GM23338 (cell line): ENCODE data around the gene PTPRN2. TPM values are rescaled to one million over a fixed set of nuclear protein-coding genes. Genes with fewer than 3 reads are reported as not detected.

Experiments used
- ATAC-seq: fragments of 200-7000 bp; cut with Tn5 transposase; 3 replicates; pipeline ENCODE4 v1.9.1; 2020
- DNase-seq: peaks from one replicate; pipeline ENCODE4 v3.0.0-alpha.2; 2015; ENCODE audit warnings: low spot score
- H2AFZ ChIP-seq: fragments of 200-600 bp; sonication (generic); 2 replicates; pipeline ENCODE4 v1.8.0; 2016; ENCODE audit warnings: antibody characterized with exemption, mild to moderate bottlenecking, moderate library complexity
- H3F3A ChIP-seq: fragments of 200-600 bp; sonication (generic); replicated peaks from 2 replicates; pipeline ENCODE4 v1.8.0; 2017; ENCODE audit warnings: antibody characterized with exemption, mixed run types, low read depth
- H3K27ac ChIP-seq: fragments of 200-600 bp; sonication (generic); 2 replicates; pipeline ENCODE4 v1.6.1; 2016; ENCODE audit warnings: low read depth
- H3K27me3 ChIP-seq: fragments of 200-600 bp; sonication (generic); 2 replicates; pipeline ENCODE4 v1.8.0; 2016; ENCODE audit warnings: mild to moderate bottlenecking, mixed run types, moderate library complexity; ENCODE audit not compliant: insufficient read depth
- H3K36me3 ChIP-seq: fragments of 200-600 bp; sonication (generic); 2 replicates; pipeline ENCODE4 v1.8.0; 2016; ENCODE audit warnings: mild to moderate bottlenecking; ENCODE audit not compliant: insufficient read depth
- H3K4me1 ChIP-seq: fragments of 200-600 bp; sonication (generic); 2 replicates; pipeline ENCODE4 v1.8.0; 2016; ENCODE audit warnings: mild to moderate bottlenecking, moderate library complexity; ENCODE audit not compliant: insufficient read depth
- H3K4me2 ChIP-seq: fragments of 200-600 bp; sonication (generic); 2 replicates; pipeline ENCODE4 v1.7.1; 2017; ENCODE audit warnings: mixed run types
- H3K4me3 ChIP-seq: fragments of 200-600 bp; sonication (generic); 2 replicates; pipeline ENCODE4 v1.6.1; 2016; ENCODE audit warnings: mixed run types
- H3K79me2 ChIP-seq: fragments of 200-600 bp; sonication (generic); replicated peaks from 2 replicates; pipeline ENCODE4 v1.8.0; 2017; ENCODE audit warnings: mild to moderate bottlenecking; ENCODE audit not compliant: insufficient read depth
- H3K9me2 ChIP-seq: fragments of 200-600 bp; sonication (generic); 2 replicates; pipeline ENCODE4 v1.8.0; 2017; ENCODE audit not compliant: insufficient read depth
- H4K20me1 ChIP-seq: fragments of 200-600 bp; sonication (generic); replicated peaks from 2 replicates; pipeline ENCODE4 v1.8.0; 2017; ENCODE audit warnings: mild to moderate bottlenecking; ENCODE audit not compliant: insufficient read depth
- H3K27ac Mint-ChIP-seq: 2 replicates; pipeline ENCODE4 v1.8.0; 2020; ENCODE audit warnings: inconsistent platforms, mild to moderate bottlenecking, moderate library complexity, mixed read lengths
- H3K27me3 Mint-ChIP-seq: 3 replicates; pipeline ENCODE4 v1.8.0; 2022; ENCODE audit warnings: low read depth, mild to moderate bottlenecking, moderate library complexity, mixed read lengths, inconsistent platforms; ENCODE audit not compliant: insufficient read depth, poor library complexity
- H3K36me3 Mint-ChIP-seq: 3 replicates; pipeline ENCODE4 v1.8.0; 2021; ENCODE audit warnings: low read depth, mild to moderate bottlenecking, inconsistent platforms, moderate library complexity, mixed read lengths
- H3K4me1 Mint-ChIP-seq: 3 replicates; pipeline ENCODE4 v1.8.0; 2020; ENCODE audit warnings: mild to moderate bottlenecking, inconsistent platforms, mixed read lengths
- H3K4me3 Mint-ChIP-seq: 3 replicates; pipeline ENCODE4 v1.8.0; 2021; ENCODE audit warnings: moderate library complexity, mild to moderate bottlenecking, inconsistent platforms, mixed read lengths
- H3K9me3 Mint-ChIP-seq: 3 replicates; pipeline ENCODE4 v1.8.0; 2020; ENCODE audit warnings: moderate library complexity, mild to moderate bottlenecking, inconsistent platforms, mixed read lengths
- CREB1 ChIP-seq: fragments of 250-450 bp; sonication (Bioruptor Pico); IDR thresholded peaks from 2 replicates; pipeline ENCODE4 v1.5.0; 2020; ENCODE audit warnings: low read depth, mild to moderate bottlenecking, moderate library complexity
- EZH2 ChIP-seq: fragments of 200-600 bp; sonication (generic); IDR thresholded peaks from one replicate; pipeline ENCODE4 v1.8.0; 2017; ENCODE audit warnings: antibody characterized with exemption, mild to moderate bottlenecking, low read depth; ENCODE audit not compliant: unreplicated experiment
- EZH2phosphoT487 ChIP-seq: fragments of 200-600 bp; sonication (generic); IDR thresholded peaks from one replicate; pipeline ENCODE4 v1.8.1; 2018; ENCODE audit warnings: antibody characterized with exemption; ENCODE audit not compliant: unreplicated experiment
- ZNF114 ChIP-seq: fragments of 250-450 bp; sonication (Bioruptor Pico); IDR thresholded peaks from 2 replicates; pipeline ENCODE4 v1.5.0; 2020; ENCODE audit warnings: mild to moderate bottlenecking, moderate library complexity
- ZNF331 ChIP-seq: fragments of 250-450 bp; sonication (Bioruptor Pico); IDR thresholded peaks from 2 replicates; pipeline ENCODE4 v1.5.0; 2020; ENCODE audit warnings: low read depth, mild to moderate bottlenecking, moderate library complexity
- polyA plus RNA-seq: library from polyadenylated mRNA; unstranded; fragments of >200 nt; fragmentation: Nextera tagmentation; extraction: Ambion mirVana; gene quantifications from 2 replicates; pipeline ENCODE4 v1.2.1, GENCODE V29; 2016
- total RNA-seq: library from RNA; depleted of rRNA; stranded (reverse); fragments of >200 nt; shearing (Covaris generic); gene quantifications from 2 replicates; pipeline ENCODE4 v1.2.3, GENCODE V29; 2014
- TF ChIP-seq, protein P1 (sequence below): fragments of 250-450 bp; sonication (Bioruptor Pico); IDR thresholded peaks from 2 replicates; pipeline ENCODE4 v1.5.0; 2020; ENCODE audit warnings: mild to moderate bottlenecking, moderate library complexity
- TF ChIP-seq, protein P2 (sequence below): IDR thresholded peaks from 2 replicates; pipeline ENCODE4 v1.6.1; 2016; ENCODE audit warnings: antibody characterized with exemption
- TF ChIP-seq, protein P3 (sequence below), 2 experiments: fragments of 200-600 bp in 1 of 2; sonication (generic) in 1 of 2; conservative IDR thresholded peaks; 2 replicates each; pipeline versions ENCODE4 v1.5.1 to v1.6.1; 2016 to 2017; ENCODE audit warnings: antibody characterized with exemption in 2 of 2, low read depth in 2 of 2, mild to moderate bottlenecking in 2 of 2, moderate library complexity in 1 of 2
- TF ChIP-seq, protein P4 (sequence below): IDR thresholded peaks from one replicate; pipeline ENCODE4 v1.6.1; 2018; ENCODE audit warnings: antibody characterized with exemption; ENCODE audit not compliant: unreplicated experiment

PTPRN2 gene
- total and polyA plus RNA-seq, 2 experiments from 2014 or later, result 0.87 to 4.0 TPM

DNA sequence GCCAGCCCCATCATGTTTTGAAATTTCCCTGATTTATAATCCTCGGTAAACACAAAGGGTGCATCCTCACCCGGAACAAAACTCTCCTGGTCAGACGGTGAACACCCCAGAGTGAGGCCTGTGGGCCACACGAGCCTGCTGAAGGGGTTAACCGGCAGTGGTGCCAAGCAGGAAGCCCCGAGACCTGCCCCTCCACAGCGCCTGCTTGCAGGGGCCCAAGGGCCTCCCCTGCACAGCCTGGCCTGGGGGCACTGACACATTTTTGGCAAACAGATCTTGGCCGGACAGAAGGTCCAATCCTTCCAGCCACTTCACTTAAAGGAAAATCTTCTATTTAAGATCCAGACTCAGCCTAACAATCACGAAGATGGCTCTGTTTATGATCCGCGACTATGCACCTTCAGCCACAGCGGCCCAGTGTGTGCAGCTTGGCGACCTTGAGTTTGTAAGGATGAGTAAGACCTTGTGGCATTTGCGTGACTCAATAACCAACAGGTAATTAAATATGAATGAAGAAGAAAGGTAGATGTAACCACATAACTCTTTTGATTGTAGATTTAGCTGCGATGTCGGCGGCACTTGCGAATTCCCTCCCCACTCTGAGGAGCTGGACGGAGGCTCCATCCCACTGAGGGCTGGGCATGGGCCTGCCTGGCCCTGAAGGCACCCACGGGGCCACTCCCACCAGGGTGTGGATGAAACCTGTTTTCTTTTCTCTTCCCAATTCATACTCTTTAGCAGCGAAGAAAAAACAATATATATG is 922.6 kb downstream of the PTPRN2 start (continued):
- TF ChIP-seq, protein P1, sequence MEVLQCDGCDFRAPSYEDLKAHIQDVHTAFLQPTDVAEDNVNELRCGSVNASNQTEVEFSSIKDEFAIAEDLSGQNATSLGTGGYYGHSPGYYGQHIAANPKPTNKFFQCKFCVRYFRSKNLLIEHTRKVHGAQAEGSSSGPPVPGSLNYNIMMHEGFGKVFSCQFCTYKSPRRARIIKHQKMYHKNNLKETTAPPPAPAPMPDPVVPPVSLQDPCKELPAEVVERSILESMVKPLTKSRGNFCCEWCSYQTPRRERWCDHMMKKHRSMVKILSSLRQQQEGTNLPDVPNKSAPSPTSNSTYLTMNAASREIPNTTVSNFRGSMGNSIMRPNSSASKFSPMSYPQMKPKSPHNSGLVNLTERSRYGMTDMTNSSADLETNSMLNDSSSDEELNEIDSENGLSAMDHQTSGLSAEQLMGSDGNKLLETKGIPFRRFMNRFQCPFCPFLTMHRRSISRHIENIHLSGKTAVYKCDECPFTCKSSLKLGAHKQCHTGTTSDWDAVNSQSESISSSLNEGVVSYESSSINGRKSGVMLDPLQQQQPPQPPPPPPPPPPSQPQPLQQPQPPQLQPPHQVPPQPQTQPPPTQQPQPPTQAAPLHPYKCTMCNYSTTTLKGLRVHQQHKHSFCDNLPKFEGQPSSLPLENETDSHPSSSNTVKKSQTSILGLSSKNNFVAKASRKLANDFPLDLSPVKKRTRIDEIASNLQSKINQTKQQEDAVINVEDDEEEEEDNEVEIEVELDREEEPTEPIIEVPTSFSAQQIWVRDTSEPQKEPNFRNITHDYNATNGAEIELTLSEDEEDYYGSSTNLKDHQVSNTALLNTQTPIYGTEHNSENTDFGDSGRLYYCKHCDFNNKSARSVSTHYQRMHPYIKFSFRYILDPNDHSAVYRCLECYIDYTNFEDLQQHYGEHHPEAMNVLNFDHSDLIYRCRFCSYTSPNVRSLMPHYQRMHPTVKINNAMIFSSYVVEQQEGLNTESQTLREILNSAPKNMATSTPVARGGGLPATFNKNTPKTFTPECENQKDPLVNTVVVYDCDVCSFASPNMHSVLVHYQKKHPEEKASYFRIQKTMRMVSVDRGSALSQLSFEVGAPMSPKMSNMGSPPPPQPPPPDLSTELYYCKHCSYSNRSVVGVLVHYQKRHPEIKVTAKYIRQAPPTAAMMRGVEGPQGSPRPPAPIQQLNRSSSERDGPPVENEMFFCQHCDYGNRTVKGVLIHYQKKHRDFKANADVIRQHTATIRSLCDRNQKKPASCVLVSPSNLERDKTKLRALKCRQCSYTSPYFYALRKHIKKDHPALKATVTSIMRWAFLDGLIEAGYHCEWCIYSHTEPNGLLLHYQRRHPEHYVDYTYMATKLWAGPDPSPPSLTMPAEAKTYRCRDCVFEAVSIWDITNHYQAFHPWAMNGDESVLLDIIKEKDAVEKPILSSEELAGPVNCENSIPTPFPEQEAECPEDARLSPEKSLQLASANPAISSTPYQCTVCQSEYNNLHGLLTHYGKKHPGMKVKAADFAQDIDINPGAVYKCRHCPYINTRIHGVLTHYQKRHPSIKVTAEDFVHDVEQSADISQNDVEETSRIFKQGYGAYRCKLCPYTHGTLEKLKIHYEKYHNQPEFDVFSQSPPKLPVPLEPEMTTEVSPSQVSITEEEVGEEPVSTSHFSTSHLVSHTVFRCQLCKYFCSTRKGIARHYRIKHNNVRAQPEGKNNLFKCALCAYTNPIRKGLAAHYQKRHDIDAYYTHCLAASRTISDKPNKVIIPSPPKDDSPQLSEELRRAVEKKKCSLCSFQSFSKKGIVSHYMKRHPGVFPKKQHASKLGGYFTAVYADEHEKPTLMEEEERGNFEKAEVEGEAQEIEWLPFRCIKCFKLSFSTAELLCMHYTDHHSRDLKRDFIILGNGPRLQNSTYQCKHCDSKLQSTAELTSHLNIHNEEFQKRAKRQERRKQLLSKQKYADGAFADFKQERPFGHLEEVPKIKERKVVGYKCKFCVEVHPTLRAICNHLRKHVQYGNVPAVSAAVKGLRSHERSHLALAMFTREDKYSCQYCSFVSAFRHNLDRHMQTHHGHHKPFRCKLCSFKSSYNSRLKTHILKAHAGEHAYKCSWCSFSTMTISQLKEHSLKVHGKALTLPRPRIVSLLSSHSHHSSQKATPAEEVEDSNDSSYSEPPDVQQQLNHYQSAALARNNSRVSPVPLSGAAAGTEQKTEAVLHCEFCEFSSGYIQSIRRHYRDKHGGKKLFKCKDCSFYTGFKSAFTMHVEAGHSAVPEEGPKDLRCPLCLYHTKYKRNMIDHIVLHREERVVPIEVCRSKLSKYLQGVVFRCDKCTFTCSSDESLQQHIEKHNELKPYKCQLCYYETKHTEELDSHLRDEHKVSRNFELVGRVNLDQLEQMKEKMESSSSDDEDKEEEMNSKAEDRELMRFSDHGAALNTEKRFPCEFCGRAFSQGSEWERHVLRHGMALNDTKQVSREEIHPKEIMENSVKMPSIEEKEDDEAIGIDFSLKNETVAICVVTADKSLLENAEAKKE (CRISPR knock-in tag), result no peak
- TF ChIP-seq EZH2 (no peak), ZNF114 (CRISPR knock-in tag) (no peak), EZH2phosphoT487 (no peak)
- TF ChIP-seq, protein P2, sequence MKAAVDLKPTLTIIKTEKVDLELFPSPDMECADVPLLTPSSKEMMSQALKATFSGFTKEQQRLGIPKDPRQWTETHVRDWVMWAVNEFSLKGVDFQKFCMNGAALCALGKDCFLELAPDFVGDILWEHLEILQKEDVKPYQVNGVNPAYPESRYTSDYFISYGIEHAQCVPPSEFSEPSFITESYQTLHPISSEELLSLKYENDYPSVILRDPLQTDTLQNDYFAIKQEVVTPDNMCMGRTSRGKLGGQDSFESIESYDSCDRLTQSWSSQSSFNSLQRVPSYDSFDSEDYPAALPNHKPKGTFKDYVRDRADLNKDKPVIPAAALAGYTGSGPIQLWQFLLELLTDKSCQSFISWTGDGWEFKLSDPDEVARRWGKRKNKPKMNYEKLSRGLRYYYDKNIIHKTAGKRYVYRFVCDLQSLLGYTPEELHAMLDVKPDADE, result no peak

DNA sequence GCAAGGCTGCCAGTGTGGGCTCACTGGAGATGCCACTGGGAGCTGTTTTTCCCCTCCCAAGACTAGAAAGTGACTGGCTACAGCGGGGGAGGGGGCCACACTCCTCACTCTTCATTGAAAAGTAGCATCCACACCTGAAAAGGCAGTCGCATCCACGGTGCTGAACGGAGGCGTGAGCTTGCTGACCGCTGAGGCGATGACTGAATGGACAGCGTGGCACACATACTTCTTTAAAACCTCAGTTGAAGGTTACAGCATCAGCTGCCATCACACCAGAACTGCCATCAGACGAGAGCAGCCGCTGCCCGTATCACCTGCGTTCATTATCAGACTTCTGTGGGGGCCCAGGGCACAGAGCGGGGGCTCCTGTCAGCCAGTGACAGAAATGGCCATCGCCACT is 923.6 kb downstream of the PTPRN2 start:
- H3K27me3 Mint-ChIP-seq, result peaks cover 14% of the 10 kb centered on the region
- peaks cover 40% of the 10 kb centered on the region for H3K36me3 Mint-ChIP-seq
- H3K4me1 ChIP-seq, result no peaks in the 10 kb centered on the region
- H3K4me3 Mint-ChIP-seq, result no peak overlapping the region
- no peaks in the 10 kb centered on the region for H3K36me3 ChIP-seq
- H4K20me1 ChIP-seq, result no peaks in the 10 kb centered on the region
- H3K27ac ChIP-seq, result no peak overlapping the region
- H3K27ac Mint-ChIP-seq, result no peak overlapping the region
- ATAC-seq (no peak), DNase-seq (no peak)
- no peaks in the 10 kb centered on the region for H3K79me2 ChIP-seq
- H2AFZ ChIP-seq, result no peak overlapping the region
- H3K4me1 Mint-ChIP-seq, result no peaks in the 10 kb centered on the region
- H3K4me3 ChIP-seq, result no peak overlapping the region
- H3K9me3 Mint-ChIP-seq, result peaks cover 96% of the 10 kb centered on the region
- H3K4me2 ChIP-seq, result no peak overlapping the region
- H3F3A ChIP-seq, result no peaks in the 10 kb centered on the region
- H3K27me3 ChIP-seq, result no peaks in the 10 kb centered on the region
- no peak for TF ChIP-seq ZNF331 (CRISPR knock-in tag)
- TF ChIP-seq, protein P2, result no peak
- TF ChIP-seq, protein P3, sequence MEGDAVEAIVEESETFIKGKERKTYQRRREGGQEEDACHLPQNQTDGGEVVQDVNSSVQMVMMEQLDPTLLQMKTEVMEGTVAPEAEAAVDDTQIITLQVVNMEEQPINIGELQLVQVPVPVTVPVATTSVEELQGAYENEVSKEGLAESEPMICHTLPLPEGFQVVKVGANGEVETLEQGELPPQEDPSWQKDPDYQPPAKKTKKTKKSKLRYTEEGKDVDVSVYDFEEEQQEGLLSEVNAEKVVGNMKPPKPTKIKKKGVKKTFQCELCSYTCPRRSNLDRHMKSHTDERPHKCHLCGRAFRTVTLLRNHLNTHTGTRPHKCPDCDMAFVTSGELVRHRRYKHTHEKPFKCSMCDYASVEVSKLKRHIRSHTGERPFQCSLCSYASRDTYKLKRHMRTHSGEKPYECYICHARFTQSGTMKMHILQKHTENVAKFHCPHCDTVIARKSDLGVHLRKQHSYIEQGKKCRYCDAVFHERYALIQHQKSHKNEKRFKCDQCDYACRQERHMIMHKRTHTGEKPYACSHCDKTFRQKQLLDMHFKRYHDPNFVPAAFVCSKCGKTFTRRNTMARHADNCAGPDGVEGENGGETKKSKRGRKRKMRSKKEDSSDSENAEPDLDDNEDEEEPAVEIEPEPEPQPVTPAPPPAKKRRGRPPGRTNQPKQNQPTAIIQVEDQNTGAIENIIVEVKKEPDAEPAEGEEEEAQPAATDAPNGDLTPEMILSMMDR (conservative IDR thresholded peaks at IDR 0.05; ENCODE audit: low read depth in 2 of 2), result no peak
- TF ChIP-seq, protein P4, sequence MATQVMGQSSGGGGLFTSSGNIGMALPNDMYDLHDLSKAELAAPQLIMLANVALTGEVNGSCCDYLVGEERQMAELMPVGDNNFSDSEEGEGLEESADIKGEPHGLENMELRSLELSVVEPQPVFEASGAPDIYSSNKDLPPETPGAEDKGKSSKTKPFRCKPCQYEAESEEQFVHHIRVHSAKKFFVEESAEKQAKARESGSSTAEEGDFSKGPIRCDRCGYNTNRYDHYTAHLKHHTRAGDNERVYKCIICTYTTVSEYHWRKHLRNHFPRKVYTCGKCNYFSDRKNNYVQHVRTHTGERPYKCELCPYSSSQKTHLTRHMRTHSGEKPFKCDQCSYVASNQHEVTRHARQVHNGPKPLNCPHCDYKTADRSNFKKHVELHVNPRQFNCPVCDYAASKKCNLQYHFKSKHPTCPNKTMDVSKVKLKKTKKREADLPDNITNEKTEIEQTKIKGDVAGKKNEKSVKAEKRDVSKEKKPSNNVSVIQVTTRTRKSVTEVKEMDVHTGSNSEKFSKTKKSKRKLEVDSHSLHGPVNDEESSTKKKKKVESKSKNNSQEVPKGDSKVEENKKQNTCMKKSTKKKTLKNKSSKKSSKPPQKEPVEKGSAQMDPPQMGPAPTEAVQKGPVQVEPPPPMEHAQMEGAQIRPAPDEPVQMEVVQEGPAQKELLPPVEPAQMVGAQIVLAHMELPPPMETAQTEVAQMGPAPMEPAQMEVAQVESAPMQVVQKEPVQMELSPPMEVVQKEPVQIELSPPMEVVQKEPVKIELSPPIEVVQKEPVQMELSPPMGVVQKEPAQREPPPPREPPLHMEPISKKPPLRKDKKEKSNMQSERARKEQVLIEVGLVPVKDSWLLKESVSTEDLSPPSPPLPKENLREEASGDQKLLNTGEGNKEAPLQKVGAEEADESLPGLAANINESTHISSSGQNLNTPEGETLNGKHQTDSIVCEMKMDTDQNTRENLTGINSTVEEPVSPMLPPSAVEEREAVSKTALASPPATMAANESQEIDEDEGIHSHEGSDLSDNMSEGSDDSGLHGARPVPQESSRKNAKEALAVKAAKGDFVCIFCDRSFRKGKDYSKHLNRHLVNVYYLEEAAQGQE, result no peak
- TF ChIP-seq CREB1 (CRISPR knock-in tag), result no peak
- no peaks in the 10 kb centered on the region for H3K9me2 ChIP-seq
